ENCODE measurements around the gene COX6B2. TPM values are rescaled to one million over a fixed set of nuclear protein-coding genes. Genes with fewer than 3 reads are reported as not detected.

COX6B2 gene
- total RNA-seq, 1 experiment from 2014 or later, result 0.80 TPM

DNA sequence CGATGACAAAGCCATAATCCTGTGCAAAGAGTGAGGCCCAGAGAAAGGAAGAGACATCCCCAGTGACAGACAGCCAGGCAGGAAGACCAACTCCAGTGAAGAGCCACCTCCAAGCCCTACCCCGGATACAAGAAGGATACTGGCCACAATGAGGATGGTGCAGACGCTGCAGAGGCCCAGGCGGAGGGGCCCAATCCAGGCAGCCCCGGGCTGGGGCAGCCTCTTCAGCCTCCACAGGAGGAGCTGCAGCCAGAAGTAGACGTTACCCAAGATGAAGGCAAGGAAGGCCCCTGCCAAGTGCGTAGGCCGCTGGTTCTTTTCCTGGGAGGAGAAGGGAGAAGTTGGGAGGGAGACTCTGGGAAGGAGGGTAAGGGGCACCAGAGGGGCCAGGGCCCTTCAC is 37.9 kb downstream of the COX6B2 start:
- no peaks in the 10 kb centered on the region for H3K36me3 ChIP-seq (ENCODE audit: low read depth, low read length)
- no peak overlapping the region for H3K4me3 ChIP-seq (ENCODE audit: low read length)
- H3K27ac ChIP-seq (ENCODE audit: low read length), result no peak overlapping the region
- ChIA-PET CTCF (no interaction called here), POLR2A (ENCODE audit: unreplicated experiment) (no interaction called here)
- DNase-seq (no peak), ATAC-seq (no peak)
- no peak for TF ChIP-seq EZH2phosphoT487 (IDR thresholded peaks at IDR 0.05; ENCODE audit: borderline replicate concordance, low read length)
- no peak for TF ChIP-seq EZH2 (IDR thresholded peaks at IDR 0.05; ENCODE audit: low read length, unreplicated experiment)
- TF ChIP-seq, protein P1, sequence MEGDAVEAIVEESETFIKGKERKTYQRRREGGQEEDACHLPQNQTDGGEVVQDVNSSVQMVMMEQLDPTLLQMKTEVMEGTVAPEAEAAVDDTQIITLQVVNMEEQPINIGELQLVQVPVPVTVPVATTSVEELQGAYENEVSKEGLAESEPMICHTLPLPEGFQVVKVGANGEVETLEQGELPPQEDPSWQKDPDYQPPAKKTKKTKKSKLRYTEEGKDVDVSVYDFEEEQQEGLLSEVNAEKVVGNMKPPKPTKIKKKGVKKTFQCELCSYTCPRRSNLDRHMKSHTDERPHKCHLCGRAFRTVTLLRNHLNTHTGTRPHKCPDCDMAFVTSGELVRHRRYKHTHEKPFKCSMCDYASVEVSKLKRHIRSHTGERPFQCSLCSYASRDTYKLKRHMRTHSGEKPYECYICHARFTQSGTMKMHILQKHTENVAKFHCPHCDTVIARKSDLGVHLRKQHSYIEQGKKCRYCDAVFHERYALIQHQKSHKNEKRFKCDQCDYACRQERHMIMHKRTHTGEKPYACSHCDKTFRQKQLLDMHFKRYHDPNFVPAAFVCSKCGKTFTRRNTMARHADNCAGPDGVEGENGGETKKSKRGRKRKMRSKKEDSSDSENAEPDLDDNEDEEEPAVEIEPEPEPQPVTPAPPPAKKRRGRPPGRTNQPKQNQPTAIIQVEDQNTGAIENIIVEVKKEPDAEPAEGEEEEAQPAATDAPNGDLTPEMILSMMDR (conservative IDR thresholded peaks at IDR 0.05; ENCODE audit: low read depth, low read length), result no peak
- no peaks in the 10 kb centered on the region for H3K79me2 ChIP-seq (ENCODE audit: low read length)
- H3K4me2 ChIP-seq (ENCODE audit: low read length), result no peak overlapping the region
- H3K27me3 ChIP-seq (ENCODE audit: low read length), result no peaks in the 10 kb centered on the region
- intact Hi-C loops (cut with micrococcal nuclease), result no loop called here
- H3K9me3 ChIP-seq (ENCODE audit: low read length), result no peaks in the 10 kb centered on the region
- H2AFZ ChIP-seq (ENCODE audit: low read length), result no peak overlapping the region
- H4K20me1 ChIP-seq (ENCODE audit: low read length), result no peaks in the 10 kb centered on the region
- BruUV-seq (replicated peaks), result no TSS peak
- H3K9ac ChIP-seq (ENCODE audit: low read length), result no peak overlapping the region
- H3K4me1 ChIP-seq (ENCODE audit: insufficient read depth, low read length), result no peaks in the 10 kb centered on the region
- H3F3A ChIP-seq (ENCODE audit: low read length, unreplicated experiment), result no peaks in the 10 kb centered on the region
- H3K9me2 ChIP-seq (replicated peaks; ENCODE audit: low read length), result no peaks in the 10 kb centered on the region

- Histone ChIP-seq H2AFZ (ENCODE audit: low read length) (no peak overlapping the region), H3K9me2 (replicated peaks; ENCODE audit: low read length) (no peaks in the 10 kb centered on the region), H3K4me2 (ENCODE audit: low read length) (no peak overlapping the region), H3K9me3 (ENCODE audit: low read length) (no peaks in the 10 kb centered on the region), H3K4me3 (ENCODE audit: low read length) (no peak overlapping the region), H3K36me3 (ENCODE audit: low read depth, low read length) (no peaks in the 10 kb centered on the region), H4K20me1 (ENCODE audit: low read length) (no peaks in the 10 kb centered on the region), H3F3A (ENCODE audit: low read length, unreplicated experiment) (no peaks in the 10 kb centered on the region), H3K4me1 (ENCODE audit: insufficient read depth, low read length) (no peaks in the 10 kb centered on the region), H3K9ac (ENCODE audit: low read length) (no peak overlapping the region), H3K27ac (ENCODE audit: low read length) (no peak overlapping the region), H3K79me2 (ENCODE audit: low read length) (no peaks in the 10 kb centered on the region), H3K27me3 (ENCODE audit: low read length) (no peaks in the 10 kb centered on the region)
- DNase-seq (no peak), ATAC-seq (no peak)
- ChIA-PET POLR2A (ENCODE audit: unreplicated experiment) (no interaction called here), CTCF (no interaction called here)
- BruUV-seq (replicated peaks), result no TSS peak
- intact Hi-C loops (cut with micrococcal nuclease), result no loop called here
- no peak for TF ChIP-seq EZH2phosphoT487 (IDR thresholded peaks at IDR 0.05; ENCODE audit: borderline replicate concordance, low read length)
- TF ChIP-seq EZH2 (IDR thresholded peaks at IDR 0.05; ENCODE audit: low read length, unreplicated experiment), result no peak
- TF ChIP-seq, protein P1 (conservative IDR thresholded peaks at IDR 0.05; ENCODE audit: low read depth, low read length), result no peak
These were observed 38.5 kb downstream of the COX6B2 start for GRCh38 chr19:55315956-55316525.

- no peaks in the 10 kb centered on the region for H3F3A ChIP-seq (ENCODE audit: low read length, unreplicated experiment)
- ATAC-seq, result no peak
- no peak overlapping the region for H2AFZ ChIP-seq (ENCODE audit: low read length)
These were observed 40.1 kb downstream of the COX6B2 start for GRCh38 chr19:55314396-55314795.

More at GRCh38 chr19:55314396-55314795, 40.1 kb downstream of the COX6B2 start:
- intact Hi-C loops (cut with micrococcal nuclease), result no loop called here
- ChIA-PET POLR2A (ENCODE audit: unreplicated experiment) (no interaction called here), CTCF (no interaction called here)
- no peaks in the 10 kb centered on the region for H3K9me3 ChIP-seq (ENCODE audit: low read length)
- H3K9ac ChIP-seq (ENCODE audit: low read length), result no peak overlapping the region
- no peaks in the 10 kb centered on the region for H3K9me2 ChIP-seq (replicated peaks; ENCODE audit: low read length)
- H3K4me1 ChIP-seq (ENCODE audit: insufficient read depth, low read length), result no peaks in the 10 kb centered on the region
- H3K27ac ChIP-seq (ENCODE audit: low read length), result no peak overlapping the region
- no peaks in the 10 kb centered on the region for H3K79me2 ChIP-seq (ENCODE audit: low read length)
- no peak overlapping the region for H3K4me3 ChIP-seq (ENCODE audit: low read length)
- H3K27me3 ChIP-seq (ENCODE audit: low read length), result no peaks in the 10 kb centered on the region
- H4K20me1 ChIP-seq (ENCODE audit: low read length), result no peaks in the 10 kb centered on the region
- no peak for DNase-seq
- H3K4me2 ChIP-seq (ENCODE audit: low read length), result no peak overlapping the region
- no TSS peak for BruUV-seq (replicated peaks)
- TF ChIP-seq, protein P1 (conservative IDR thresholded peaks at IDR 0.05; ENCODE audit: low read depth, low read length), result no peak
- TF ChIP-seq EZH2phosphoT487 (IDR thresholded peaks at IDR 0.05; ENCODE audit: borderline replicate concordance, low read length), result no peak
- no peak for TF ChIP-seq EZH2 (IDR thresholded peaks at IDR 0.05; ENCODE audit: low read length, unreplicated experiment)
- no peaks in the 10 kb centered on the region for H3K36me3 ChIP-seq (ENCODE audit: low read depth, low read length)

Data from PC-3 (cell line).